ENCODE data around the gene DNER.

DNER gene

DNA sequence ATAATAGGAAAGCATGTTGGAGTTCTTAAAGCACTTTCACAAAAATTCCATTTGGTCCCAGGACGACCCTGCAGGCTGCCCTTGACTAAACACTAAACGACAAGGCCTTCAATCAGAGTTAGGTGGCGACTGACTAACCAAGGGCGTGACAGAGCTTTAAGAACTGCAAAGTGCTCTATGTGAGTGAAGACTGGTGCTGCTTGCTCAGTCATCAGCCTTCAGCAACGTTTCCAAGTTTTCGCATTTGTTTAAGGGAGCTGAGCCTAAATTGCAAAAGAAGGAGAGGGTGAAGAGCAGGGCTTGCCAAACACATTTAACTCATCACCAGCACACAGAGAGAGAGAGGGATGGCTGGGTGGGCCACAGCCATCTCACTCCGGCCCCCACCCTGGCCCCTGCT lies 238.6 kb downstream of the DNER start:
- no peaks in the 10 kb centered on the region for H3K36me3 Mint-ChIP-seq (ENCODE audit: low read depth)
- intact Hi-C loops (cut with micrococcal nuclease) = no loop called here
- no peak overlapping the region for H3K27ac Mint-ChIP-seq
- H3K4me1 Mint-ChIP-seq (ENCODE audit: low read depth) = no peaks in the 10 kb centered on the region
- H3K9me3 Mint-ChIP-seq = no peaks in the 10 kb centered on the region
- H3K4me3 Mint-ChIP-seq = no peak overlapping the region
- H3K27me3 Mint-ChIP-seq = peaks cover 9% of the 10 kb centered on the region

DNA sequence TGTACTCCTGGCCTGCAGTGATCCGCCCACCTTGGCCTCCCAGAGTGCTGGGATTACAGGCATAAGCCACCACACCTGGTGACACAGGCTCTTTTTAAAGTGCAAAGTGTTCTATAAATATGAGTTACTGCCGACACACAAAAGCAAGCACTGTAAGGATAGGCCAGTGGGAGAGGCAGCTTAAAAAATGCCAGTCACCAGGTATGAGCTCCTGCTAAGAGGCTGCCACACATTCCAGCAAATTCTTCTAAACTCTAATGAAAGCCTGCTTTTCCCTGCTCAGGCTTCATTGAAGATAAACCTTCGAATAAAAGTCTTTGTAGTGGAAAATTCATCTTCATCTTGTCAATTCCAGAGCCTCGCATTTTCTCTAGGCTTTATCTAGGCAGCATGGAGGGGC lies 240.2 kb downstream of the DNER start:
- Mint-ChIP-seq H3K27ac (no peak overlapping the region), H3K9me3 (no peaks in the 10 kb centered on the region), H3K27me3 (peaks cover 9% of the 10 kb centered on the region), H3K36me3 (ENCODE audit: low read depth) (no peaks in the 10 kb centered on the region), H3K4me1 (ENCODE audit: low read depth) (no peaks in the 10 kb centered on the region), H3K4me3 (no peak overlapping the region)
- intact Hi-C loops (cut with micrococcal nuclease) = no loop called here

DNA sequence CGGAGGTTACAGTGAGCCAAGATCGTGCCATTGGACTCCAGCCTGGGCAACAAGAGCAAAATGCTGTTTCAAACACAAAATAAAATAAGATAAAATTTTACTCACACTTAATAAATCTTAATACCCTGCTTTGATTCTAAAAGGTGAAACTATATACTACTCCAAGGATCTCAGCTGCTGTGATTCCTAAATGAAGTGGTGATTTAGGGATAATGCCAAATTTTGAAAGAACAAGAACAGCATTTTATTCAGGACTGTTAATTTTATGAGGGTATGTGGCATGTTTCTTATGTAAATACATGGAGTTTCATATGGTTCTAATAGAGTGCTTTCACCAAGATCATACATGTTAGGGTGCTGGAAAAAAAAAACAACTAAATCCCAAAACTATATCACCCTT lies 243.6 kb downstream of the DNER start:
- Mint-ChIP-seq H3K9me3 (no peaks in the 10 kb centered on the region), H3K36me3 (ENCODE audit: low read depth) (no peaks in the 10 kb centered on the region), H3K27me3 (peaks cover 6% of the 10 kb centered on the region), H3K27ac (no peak overlapping the region), H3K4me1 (ENCODE audit: low read depth) (no peaks in the 10 kb centered on the region), H3K4me3 (no peak overlapping the region)
- intact Hi-C loops (cut with micrococcal nuclease) = no loop called here

DNA sequence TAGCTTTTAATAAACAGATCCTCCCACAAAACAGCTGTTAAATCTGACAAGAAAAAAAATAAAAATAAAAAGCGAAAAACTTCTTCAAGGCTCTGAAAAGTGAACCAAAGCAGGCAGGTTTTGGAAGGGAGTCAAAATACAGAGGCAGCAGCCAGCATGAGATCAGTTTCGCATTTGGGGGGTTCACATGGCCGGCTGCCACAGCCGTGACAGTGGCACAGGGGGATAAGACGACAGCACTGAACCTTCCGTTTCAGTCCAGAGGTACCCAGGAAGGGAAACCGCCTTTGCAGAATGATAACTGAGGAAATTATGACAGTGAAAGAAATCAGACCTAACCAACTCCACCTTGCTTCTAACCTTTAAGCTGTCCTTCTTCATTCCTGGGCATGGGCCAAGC lies 246.6 kb downstream of the DNER start:
- no peak overlapping the region for H3K4me3 Mint-ChIP-seq
- H3K9me3 Mint-ChIP-seq = peaks cover 6% of the 10 kb centered on the region
- no peaks in the 10 kb centered on the region for H3K4me1 Mint-ChIP-seq (ENCODE audit: low read depth)
- intact Hi-C loops (cut with micrococcal nuclease) = no loop called here
- H3K36me3 Mint-ChIP-seq (ENCODE audit: low read depth) = no peaks in the 10 kb centered on the region
- H3K27me3 Mint-ChIP-seq = peaks cover 6% of the 10 kb centered on the region
- H3K27ac Mint-ChIP-seq = no peak overlapping the region

DNA sequence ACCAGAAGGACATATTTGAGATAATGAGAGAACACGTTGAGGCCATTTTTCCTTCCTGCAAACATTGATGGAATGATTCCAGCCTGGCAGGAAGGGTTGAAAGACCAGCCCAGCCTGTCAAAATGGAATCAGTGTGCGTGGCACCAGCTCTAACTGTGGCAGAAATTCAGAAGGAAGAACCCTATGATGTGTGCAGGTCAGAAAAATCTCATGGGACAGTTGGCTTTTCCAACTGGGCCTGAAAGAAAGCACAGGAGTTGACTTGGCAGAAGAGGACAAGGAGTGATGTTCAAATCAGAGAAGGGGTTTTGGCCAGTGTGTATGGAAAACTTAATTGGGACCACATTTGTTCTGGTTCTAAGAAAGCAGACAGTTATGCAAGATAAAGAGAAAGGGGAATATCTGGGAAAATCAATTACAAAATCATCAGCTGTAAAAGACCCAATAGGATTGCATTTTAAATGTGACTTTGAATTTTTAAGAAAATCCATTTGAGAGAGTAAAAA lies 250.5 kb downstream of the DNER start:
- Mint-ChIP-seq H3K4me3 (no peak overlapping the region), H3K27me3 (peaks cover 9% of the 10 kb centered on the region), H3K4me1 (ENCODE audit: low read depth) (no peaks in the 10 kb centered on the region), H3K9me3 (peaks cover 6% of the 10 kb centered on the region), H3K27ac (no peak overlapping the region), H3K36me3 (ENCODE audit: low read depth) (no peaks in the 10 kb centered on the region)
- intact Hi-C loops (cut with micrococcal nuclease) = no loop called here

DNA sequence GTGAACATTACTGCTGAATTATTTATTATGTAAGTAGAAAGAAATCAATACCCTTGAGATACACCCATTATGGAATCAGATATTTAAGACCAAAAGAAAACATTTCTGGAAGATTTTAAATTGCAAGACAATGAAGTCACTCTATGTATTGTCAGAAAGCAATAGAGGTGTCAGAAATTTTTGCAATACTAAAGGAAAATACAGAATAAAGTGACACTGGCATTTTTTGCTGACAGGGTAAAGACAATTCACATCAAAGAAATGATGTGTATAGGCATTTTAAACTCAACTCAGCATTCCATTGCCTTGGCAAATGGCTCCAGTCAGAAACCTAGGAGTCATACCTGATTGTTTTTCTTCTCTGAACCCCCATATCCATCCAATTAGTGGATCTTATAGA lies 252.2 kb downstream of the DNER start:
- Mint-ChIP-seq H3K4me1 (ENCODE audit: low read depth) (no peaks in the 10 kb centered on the region), H3K36me3 (ENCODE audit: low read depth) (no peaks in the 10 kb centered on the region), H3K27ac (no peak overlapping the region), H3K27me3 (peaks cover 9% of the 10 kb centered on the region), H3K9me3 (peaks cover 6% of the 10 kb centered on the region), H3K4me3 (no peak overlapping the region)
- intact Hi-C loops (cut with micrococcal nuclease) = no loop called here

DNA sequence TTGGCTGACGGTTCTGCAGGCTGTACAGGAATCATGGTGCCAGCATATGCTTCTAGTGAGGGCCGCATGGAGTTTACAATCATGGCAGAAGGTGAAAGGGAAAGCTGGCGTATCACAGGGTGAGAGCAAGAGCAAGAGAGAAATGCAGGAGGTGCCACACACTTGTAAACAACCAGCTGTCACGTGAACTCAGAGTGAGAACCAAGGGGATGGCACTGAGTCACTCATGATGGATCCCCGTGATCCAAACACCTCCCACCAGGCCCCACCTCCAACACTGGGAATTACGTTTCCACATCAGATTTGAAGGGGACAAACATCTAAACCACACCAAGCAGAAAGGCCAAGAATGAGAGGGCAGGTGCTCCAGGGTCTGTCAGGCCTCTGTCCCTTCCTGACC lies 258.3 kb downstream of the DNER start:
- H3K27ac Mint-ChIP-seq = no peak overlapping the region
- H3K36me3 Mint-ChIP-seq (ENCODE audit: low read depth) = no peaks in the 10 kb centered on the region
- H3K4me3 Mint-ChIP-seq = no peak overlapping the region
- peaks cover 15% of the 10 kb centered on the region for H3K27me3 Mint-ChIP-seq
- no peaks in the 10 kb centered on the region for H3K4me1 Mint-ChIP-seq (ENCODE audit: low read depth)
- H3K9me3 Mint-ChIP-seq = no peaks in the 10 kb centered on the region
- intact Hi-C loops (cut with micrococcal nuclease) = no loop called here

DNA sequence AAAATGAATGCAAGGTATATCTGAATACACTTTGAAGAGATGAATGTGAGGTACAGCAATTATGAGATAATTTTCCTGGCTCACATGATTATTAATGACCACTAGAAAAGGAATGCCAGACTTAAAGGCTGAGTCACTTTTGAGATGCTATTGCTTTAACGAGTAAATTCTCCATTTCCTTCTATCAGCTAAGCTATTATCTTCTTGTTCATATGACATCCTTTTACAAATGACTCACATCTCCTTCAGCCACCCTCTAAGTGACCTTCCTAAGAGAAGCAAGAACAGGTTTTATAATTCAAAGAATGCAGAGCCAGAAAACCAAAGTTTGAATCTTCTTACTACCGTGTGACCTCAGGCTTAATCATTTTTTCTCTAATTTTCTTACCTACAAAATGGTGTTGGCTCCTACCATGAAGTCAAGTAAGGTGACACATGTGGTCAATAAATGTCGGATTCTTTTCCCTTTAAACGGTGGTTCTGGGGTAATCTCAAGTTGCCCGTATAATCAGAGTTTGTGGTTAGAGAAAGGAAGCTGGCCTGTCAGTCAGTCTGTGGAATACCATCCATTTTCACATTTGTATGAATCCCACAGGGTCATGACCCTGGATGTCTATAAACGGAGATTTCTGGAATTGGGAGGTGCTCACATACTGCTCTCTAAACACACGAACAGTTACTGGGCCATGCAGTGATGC lies 259.3 kb downstream of the DNER start:
- Mint-ChIP-seq H3K27me3 (peaks cover 15% of the 10 kb centered on the region), H3K36me3 (ENCODE audit: low read depth) (no peaks in the 10 kb centered on the region), H3K27ac (no peak overlapping the region), H3K4me3 (no peak overlapping the region), H3K4me1 (ENCODE audit: low read depth) (no peaks in the 10 kb centered on the region), H3K9me3 (no peaks in the 10 kb centered on the region)
- intact Hi-C loops (cut with micrococcal nuclease) = no loop called here

DNA sequence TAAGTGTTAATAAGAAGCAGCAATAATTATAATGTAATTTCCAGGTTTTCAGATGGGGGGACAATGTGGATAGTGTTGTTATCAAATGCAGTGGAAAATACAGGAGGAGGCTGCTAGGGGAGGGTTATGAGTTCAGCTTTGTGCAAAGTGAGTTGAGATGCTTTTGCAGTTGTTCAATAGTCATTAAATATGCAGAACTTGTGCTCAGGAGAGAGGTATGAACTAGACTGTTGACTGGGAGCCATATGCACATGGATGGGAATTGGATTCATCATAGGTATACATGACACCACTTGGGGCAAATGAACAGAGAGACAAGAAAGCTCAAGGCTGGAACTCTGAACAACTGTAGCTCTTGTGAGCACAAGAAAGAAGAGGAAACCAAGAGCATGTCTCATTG lies 261.1 kb downstream of the DNER start:
- no peak overlapping the region for H3K4me3 Mint-ChIP-seq
- H3K27ac Mint-ChIP-seq = no peak overlapping the region
- H3K36me3 Mint-ChIP-seq (ENCODE audit: low read depth) = no peaks in the 10 kb centered on the region
- H3K27me3 Mint-ChIP-seq = peaks cover 15% of the 10 kb centered on the region
- no peaks in the 10 kb centered on the region for H3K9me3 Mint-ChIP-seq
- no peaks in the 10 kb centered on the region for H3K4me1 Mint-ChIP-seq (ENCODE audit: low read depth)
- intact Hi-C loops (cut with micrococcal nuclease) = no loop called here

DNA sequence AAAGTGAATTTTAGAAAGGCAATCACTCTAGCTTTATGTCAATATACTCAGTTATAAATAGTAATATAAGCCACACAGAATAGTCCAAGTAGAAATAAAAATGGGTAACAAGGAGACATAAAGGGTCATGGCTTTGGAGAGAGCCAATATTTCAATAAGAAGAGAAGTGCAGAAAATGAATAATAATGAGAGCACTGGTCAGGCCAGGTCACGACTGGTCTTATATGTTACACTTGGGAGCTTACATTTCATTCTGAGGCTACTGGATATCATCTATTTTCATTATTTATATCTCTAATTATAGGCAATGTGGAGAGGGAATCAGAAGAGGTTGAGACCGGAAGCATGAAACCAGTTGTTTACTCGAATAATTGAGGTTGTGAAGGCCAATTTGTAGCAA lies 262.5 kb downstream of the DNER start:
- no peak overlapping the region for H3K27ac Mint-ChIP-seq
- no peak overlapping the region for H3K4me3 Mint-ChIP-seq
- H3K4me1 Mint-ChIP-seq (ENCODE audit: low read depth) = no peaks in the 10 kb centered on the region
- H3K9me3 Mint-ChIP-seq = no peaks in the 10 kb centered on the region
- H3K36me3 Mint-ChIP-seq (ENCODE audit: low read depth) = no peaks in the 10 kb centered on the region
- H3K27me3 Mint-ChIP-seq = peaks cover 18% of the 10 kb centered on the region
- intact Hi-C loops (cut with micrococcal nuclease) = no loop called here

DNA sequence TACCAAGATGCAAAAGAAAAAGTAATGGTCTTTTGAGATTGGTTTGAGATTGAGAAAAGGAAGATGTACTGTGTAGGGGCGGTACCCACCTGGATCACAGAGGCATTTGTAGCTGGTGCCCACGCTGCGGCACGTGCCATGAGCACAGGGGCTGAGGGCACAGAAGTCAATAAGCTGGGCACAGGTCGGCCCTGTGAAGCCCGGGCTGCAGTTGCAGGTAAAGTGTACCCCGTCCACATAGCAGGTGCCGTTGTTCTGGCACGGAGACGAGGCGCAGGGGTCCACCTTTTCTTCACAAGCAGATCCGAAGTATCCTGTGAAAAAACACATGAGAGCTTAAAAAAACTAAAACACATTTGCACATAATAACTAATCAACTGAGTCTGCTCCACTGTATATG lies 267.1 kb downstream of the DNER start:
- H3K27me3 Mint-ChIP-seq = peaks cover 11% of the 10 kb centered on the region
- H3K4me3 Mint-ChIP-seq = no peak overlapping the region
- no peaks in the 10 kb centered on the region for H3K9me3 Mint-ChIP-seq
- intact Hi-C loops (cut with micrococcal nuclease) = no loop called here
- H3K4me1 Mint-ChIP-seq (ENCODE audit: low read depth) = peaks cover 13% of the 10 kb centered on the region
- no peak overlapping the region for H3K27ac Mint-ChIP-seq
- no peaks in the 10 kb centered on the region for H3K36me3 Mint-ChIP-seq (ENCODE audit: low read depth)

DNA sequence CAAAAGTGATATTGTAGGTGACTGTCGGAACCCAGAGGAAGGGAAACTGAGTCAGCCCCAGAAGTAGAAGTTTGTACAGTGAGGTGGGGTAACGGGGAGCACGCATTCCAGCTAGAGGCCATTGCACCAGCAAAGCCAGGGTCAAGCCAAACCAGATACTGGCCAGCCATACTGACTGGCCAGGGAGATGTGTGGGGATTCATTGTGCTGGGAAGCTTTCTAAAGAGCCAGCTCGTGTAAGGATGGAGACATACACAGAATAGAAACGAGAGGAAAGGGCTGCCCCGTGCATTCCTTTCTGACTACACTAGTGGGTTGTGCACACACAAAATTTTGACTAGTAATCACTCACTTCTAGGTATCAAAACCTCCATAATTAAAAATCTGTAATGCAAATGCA lies 268.0 kb downstream of the DNER start:
- Mint-ChIP-seq H3K4me3 (no peak overlapping the region), H3K27ac (no peak overlapping the region), H3K4me1 (ENCODE audit: low read depth) (peaks cover 13% of the 10 kb centered on the region), H3K36me3 (ENCODE audit: low read depth) (no peaks in the 10 kb centered on the region), H3K9me3 (no peaks in the 10 kb centered on the region), H3K27me3 (peaks cover 16% of the 10 kb centered on the region)
- intact Hi-C loops (cut with micrococcal nuclease) = no loop called here

DNA sequence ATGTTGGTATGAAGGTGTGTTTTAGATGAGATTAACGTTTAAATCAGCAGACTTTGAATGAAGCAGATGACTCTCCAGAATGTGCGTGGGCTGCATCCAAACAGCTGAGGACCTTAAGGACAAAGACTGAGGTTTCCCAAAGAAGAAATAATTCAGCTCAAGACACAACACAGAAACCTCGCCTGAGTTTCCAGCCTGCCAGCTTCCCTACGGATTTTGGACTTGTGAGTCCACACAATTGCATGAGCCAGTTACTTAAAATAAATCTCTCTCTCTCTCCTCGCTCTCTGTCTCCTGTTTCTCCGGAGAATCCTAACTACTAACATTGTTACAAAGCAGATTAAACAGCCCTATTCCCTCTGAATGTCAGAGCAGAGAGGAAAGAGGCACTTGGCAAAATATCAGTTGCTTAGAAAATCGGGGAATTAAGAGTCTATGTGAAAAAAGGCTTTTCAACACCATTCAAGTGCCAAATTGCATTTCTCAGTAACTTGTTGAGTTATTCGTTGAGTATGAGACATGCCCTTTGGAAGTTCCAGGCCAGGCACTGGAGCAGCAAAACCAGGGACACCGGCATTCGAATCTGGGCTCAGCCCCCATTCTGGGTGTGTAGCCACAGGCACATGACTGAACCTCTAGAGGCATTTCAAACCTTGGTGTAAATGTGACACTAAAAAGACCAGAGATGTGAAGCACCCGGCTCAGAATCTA lies 268.7 kb downstream of the DNER start:
- Mint-ChIP-seq H3K27ac (no peak overlapping the region), H3K4me1 (ENCODE audit: low read depth) (peaks cover 13% of the 10 kb centered on the region), H3K27me3 (peaks cover 22% of the 10 kb centered on the region), H3K9me3 (no peaks in the 10 kb centered on the region), H3K36me3 (ENCODE audit: low read depth) (no peaks in the 10 kb centered on the region), H3K4me3 (no peak overlapping the region)
- intact Hi-C loops (cut with micrococcal nuclease) = no loop called here

DNA sequence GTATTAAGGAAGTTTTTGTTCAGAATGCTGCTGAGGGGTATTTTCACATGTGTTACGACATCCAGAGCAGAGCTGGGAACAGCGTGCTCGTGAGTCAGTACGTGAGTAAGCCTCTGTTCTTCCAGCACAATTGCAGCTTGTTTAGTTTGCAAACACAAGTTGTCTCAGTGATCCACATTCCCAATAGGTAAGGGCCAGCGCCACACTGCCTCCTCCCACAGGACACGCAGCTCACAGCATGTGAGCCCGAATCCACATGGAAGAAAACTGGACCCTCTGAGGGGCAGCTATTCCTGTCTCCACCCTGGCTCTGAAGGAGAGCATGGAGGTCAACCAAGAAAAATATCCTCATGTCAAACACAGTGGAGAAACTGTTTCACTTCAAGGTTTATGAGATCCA lies 269.3 kb downstream of the DNER start:
- Mint-ChIP-seq H3K27ac (no peak overlapping the region), H3K36me3 (ENCODE audit: low read depth) (no peaks in the 10 kb centered on the region), H3K9me3 (no peaks in the 10 kb centered on the region), H3K4me3 (no peak overlapping the region), H3K27me3 (peaks cover 28% of the 10 kb centered on the region), H3K4me1 (ENCODE audit: low read depth) (peaks cover 13% of the 10 kb centered on the region)
- intact Hi-C loops (cut with micrococcal nuclease) = no loop called here

All from dendritic cell treated with granulocyte-macrophage colony-stimulating factor and Interleukin-4, amounts not matched to agents 40 ng/mL and 50 ng/mL, for 4 days (primary cell).